Osteocyte (in vitro differentiated cells): ENCODE results near the gene GIPC2. TPM values are rescaled to one million over a fixed set of nuclear protein-coding genes. Genes with fewer than 3 reads are reported as not detected.
"Not testable (repeated sequence)": the region's sequence is repeated elsewhere in the genome, so short reads cannot be mapped to it uniquely, and the experiment has no call there.

Experiments
- DNase-seq: peaks from one replicate; pipeline ENCODE4 v3.0.0; 2021; ENCODE audit warnings: mixed read lengths; ENCODE audit not compliant: unreplicated experiment; ENCODE audit errors: extremely low spot score
- H3K27ac Mint-ChIP-seq: one replicate; pipeline ENCODE4 v1.8.0; 2021; ENCODE audit warnings: mild to moderate bottlenecking, mixed read lengths; ENCODE audit not compliant: unreplicated experiment
- H3K27me3 Mint-ChIP-seq: one replicate; pipeline ENCODE4 v1.8.0; 2021; ENCODE audit warnings: mixed read lengths; ENCODE audit not compliant: unreplicated experiment
- H3K36me3 Mint-ChIP-seq: one replicate; pipeline ENCODE4 v1.8.0; 2021; ENCODE audit warnings: mixed read lengths; ENCODE audit not compliant: unreplicated experiment
- H3K4me1 Mint-ChIP-seq: one replicate; pipeline ENCODE4 v1.8.0; 2021; ENCODE audit warnings: mixed read lengths; ENCODE audit not compliant: unreplicated experiment
- H3K4me3 Mint-ChIP-seq: one replicate; pipeline ENCODE4 v1.8.0; 2021; ENCODE audit warnings: mild to moderate bottlenecking, moderate library complexity, mixed read lengths; ENCODE audit not compliant: unreplicated experiment
- H3K9me3 Mint-ChIP-seq: one replicate; pipeline ENCODE4 v1.8.0; 2021; ENCODE audit warnings: mixed read lengths; ENCODE audit not compliant: unreplicated experiment
- CTCF ChIP-seq: fragments of 200-600 bp; sonication (generic); IDR thresholded peaks from 2 replicates; pipeline ENCODE4 v1.5.0; 2021; ENCODE audit warnings: antibody characterized with exemption, mild to moderate bottlenecking, moderate library complexity
- long read RNA-seq: library from polyadenylated mRNA; unstranded; transcript quantifications from one replicate; pipeline ENCODE4 v2.0.0, GENCODE V29; 2021
- total RNA-seq: library from RNA; stranded (reverse); gene quantifications from 2 replicates; pipeline ENCODE4 v1.2.1, GENCODE V29; 2021

The GIPC2 gene
- total RNA-seq: 0.08 TPM in 2 replicates
- long read RNA-seq, partial matches to known transcripts: 0 of 35 reads
- long read RNA-seq, other reads (novel, unspliced or antisense): 35 of 35 reads

GRCh38 chr1:78045926-78046778, at the start of gene GIPC2:
TSS of gene GIPC2 (plus strand) at chr1:78045966. CDS start at chr1:78046095, 129 bp downstream.
- H3K9me3 Mint-ChIP-seq: no peaks in the 10 kb centered on the region
- TF ChIP-seq CTCF: no peak
- peak within 1 kb of the TSS; percentile 79 for H3K4me3 Mint-ChIP-seq
- peaks cover 9% of the 10 kb centered on the region for H3K4me1 Mint-ChIP-seq
- H3K27ac Mint-ChIP-seq: peak within 1 kb of the TSS; percentile 27
- peaks cover 7% of the 10 kb centered on the region for H3K27me3 Mint-ChIP-seq
- DNase-seq: no peak
- no peaks in the 10 kb centered on the region for H3K36me3 Mint-ChIP-seq

GRCh38 chr1:77996734-77997133, 49.0 kb upstream of the GIPC2 start:
- no peak for DNase-seq
- Mint-ChIP-seq H3K36me3 (peaks cover 10% of the 10 kb centered on the region), H3K4me3 (no peak overlapping the region), H3K4me1 (peaks cover 3% of the 10 kb centered on the region), H3K9me3 (no peaks in the 10 kb centered on the region), H3K27ac (no peak overlapping the region), H3K27me3 (no peaks in the 10 kb centered on the region)
- TF ChIP-seq CTCF: no peak

GRCh38 chr1:78000536-78000935, 45.2 kb upstream of the GIPC2 start:
- not testable (repeated sequence) for H3K27ac Mint-ChIP-seq, H3K36me3 Mint-ChIP-seq, H3K27me3 Mint-ChIP-seq, H3K9me3 Mint-ChIP-seq, DNase-seq, H3K4me3 Mint-ChIP-seq
- H3K4me1 Mint-ChIP-seq: peaks cover 21% of the 10 kb centered on the region

GRCh38 chr1:78003070-78003746, 42.6 kb upstream of the GIPC2 start:
- TF ChIP-seq CTCF: no peak
- Mint-ChIP-seq H3K4me3 (peak overlapping the region; percentile 65), H3K9me3 (no peaks in the 10 kb centered on the region), H3K36me3 (no peaks in the 10 kb centered on the region), H3K27ac (peak overlapping the region; percentile 97), H3K4me1 (peaks cover 33% of the 10 kb centered on the region), H3K27me3 (no peaks in the 10 kb centered on the region)
- no peak for DNase-seq

GRCh38 chr1:78003882-78004718, 41.7 kb upstream of the GIPC2 start:
- TF ChIP-seq CTCF: no peak
- H3K36me3 Mint-ChIP-seq: no peaks in the 10 kb centered on the region
- H3K27me3 Mint-ChIP-seq: no peaks in the 10 kb centered on the region
- peak overlapping the region; percentile 93 for H3K4me3 Mint-ChIP-seq
- H3K27ac Mint-ChIP-seq: peak overlapping the region; percentile 97
- no peak for DNase-seq
- no peaks in the 10 kb centered on the region for H3K9me3 Mint-ChIP-seq
- H3K4me1 Mint-ChIP-seq: peaks cover 38% of the 10 kb centered on the region
